GM12891 (cell line): ENCODE measurements around the gene TRAF7.

ENCODE experiments used
- PAX5 ChIP-seq: IDR thresholded peaks from 2 replicates; pipeline ENCODE4 v1.6.1; 2011; ENCODE audit warnings: low read length, moderate library complexity, mild to moderate bottlenecking; ENCODE audit not compliant: insufficient read depth, severe bottlenecking
- POLR2A ChIP-seq: IDR thresholded peaks from 2 replicates; pipeline ENCODE4 v1.6.1; 2011; ENCODE audit warnings: low read depth, low read length, control low read depth

DNA sequence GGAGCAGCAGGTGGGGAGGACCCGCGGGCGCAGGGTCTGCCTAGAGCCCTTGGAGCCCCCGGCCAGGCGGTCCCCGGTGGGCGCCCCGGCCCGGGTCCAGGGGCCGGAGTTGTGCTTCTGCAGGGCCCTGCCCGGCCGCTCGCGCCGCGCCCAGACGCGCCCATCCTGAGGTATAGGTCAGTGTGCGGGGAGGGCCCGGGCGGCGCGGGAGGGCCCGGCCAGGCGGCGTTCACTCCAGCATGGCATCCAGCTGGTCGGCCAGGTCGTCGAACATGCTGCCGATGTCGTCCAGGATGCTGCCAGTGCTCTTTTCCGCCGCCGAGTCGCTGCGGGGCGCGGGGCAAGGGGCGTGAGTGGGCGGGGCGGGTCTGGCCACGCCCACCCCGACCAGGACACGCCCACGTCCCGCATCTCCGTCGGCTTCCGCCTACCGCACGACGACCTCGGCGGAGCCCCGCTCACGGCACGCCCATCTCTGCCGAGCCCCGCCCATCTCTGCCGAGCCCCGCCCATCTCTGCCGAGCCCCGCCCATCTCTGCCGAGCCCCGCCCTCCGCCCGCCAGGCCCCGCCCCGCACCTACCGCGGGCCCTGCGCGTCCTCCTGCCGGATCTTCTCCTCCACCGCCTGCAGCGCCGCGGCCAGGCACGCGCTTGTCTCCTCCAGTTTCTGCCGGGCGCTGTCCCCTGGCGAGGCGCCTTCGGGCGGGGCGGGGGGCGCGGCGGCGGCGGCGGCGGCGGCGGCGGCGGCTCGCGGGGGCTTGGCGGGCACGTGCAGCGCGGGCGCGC, 22.9 kb downstream of the TRAF7 start:
- TF ChIP-seq PAX5 = no peak
- no peak for TF ChIP-seq POLR2A
